NCI-H748 (cell line): Measurements from ENCODE around the gene ETS1.

Experiments
- DNase-seq: peaks from one replicate; lab custom pipeline; 2025; ENCODE audit not compliant: unreplicated experiment; lab: John Stamatoyannopoulos, UW

The ETS1 gene, protein sequence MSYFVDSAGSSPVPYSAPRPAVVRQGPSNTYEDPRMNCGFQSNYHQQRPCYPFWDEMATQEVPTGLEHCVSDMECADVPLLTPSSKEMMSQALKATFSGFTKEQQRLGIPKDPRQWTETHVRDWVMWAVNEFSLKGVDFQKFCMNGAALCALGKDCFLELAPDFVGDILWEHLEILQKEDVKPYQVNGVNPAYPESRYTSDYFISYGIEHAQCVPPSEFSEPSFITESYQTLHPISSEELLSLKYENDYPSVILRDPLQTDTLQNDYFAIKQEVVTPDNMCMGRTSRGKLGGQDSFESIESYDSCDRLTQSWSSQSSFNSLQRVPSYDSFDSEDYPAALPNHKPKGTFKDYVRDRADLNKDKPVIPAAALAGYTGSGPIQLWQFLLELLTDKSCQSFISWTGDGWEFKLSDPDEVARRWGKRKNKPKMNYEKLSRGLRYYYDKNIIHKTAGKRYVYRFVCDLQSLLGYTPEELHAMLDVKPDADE

GRCh38 chr11:128587415-128587814, at the start of gene ETS1:
TSS of gene ETS1 (minus strand) at chr11:128587558. CDS start at chr11:128573130, 14,428 bp downstream.
- DNase-seq: peak; percentile 40

GRCh38 chr11:128634395-128634794, 47.0 kb upstream of the ETS1 start:
- no peak for DNase-seq

- no peak for DNase-seq
Measured at GRCh38 chr11:128633384-128633965, 46.1 kb upstream of the ETS1 start.

DNA sequence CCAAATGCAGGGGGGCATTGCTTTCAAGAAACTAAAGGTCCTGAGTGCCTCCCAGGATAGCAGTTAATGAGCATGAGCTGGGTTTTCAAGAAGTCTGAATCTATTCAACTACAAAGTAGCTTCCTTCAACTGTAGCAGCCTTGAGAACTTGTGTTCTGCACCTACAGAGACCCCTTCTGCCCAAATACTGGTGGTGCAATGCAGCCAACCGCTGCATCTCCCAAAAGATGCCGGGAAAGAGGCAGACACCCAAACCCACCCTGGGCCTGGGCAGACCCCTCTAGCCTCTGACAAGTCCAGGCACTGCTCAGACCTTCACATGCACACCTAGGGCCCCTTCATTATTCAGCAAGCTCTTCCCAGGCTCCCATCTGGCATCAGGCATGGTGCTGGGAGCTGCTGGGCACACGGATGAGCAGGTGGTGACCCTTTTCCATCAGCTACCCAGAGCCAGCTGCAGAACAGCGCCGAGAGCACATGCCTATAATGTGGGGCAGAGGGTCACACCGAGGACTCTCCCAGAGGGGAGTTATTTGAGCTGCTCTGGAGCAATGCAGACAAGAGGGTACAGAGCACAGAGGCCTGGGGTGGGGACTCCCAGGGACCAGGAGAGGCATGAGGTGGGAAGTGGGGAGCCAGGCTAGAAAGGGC, 44.9 kb upstream of the ETS1 start:
- DNase-seq: peak; percentile 45

GRCh38 chr11:128630367-128631230, 43.2 kb upstream of the ETS1 start:
- peak; percentile 68 for DNase-seq

DNA sequence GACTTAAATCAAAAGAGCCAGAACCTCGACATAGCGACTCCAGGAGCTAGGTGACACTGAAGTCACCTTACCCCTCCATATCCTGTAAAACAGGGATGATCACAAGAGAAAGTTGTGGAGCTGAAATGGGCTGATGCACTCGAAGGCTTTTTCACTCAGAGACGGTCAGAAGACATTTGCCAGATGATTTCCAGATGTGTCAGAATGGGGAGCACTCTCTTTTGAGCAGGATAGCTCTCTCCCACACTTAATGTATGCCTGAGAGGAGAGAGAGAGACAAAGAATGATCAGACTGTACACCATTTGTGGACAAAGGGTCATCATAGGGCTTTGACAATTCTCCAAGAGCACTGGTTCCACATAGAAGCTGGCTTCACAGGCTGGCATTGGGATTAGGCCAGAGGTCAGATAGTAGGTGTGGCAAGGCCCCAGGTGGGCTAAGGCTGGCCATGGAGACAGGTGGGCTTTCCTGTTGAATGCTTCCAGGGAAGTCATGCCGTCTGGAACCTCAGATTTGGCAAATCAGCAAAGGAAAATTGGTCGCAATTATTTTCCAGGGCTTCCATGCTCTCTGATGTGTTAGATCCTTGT, 42.3 kb upstream of the ETS1 start:
- peak; percentile 15 for DNase-seq

DNA sequence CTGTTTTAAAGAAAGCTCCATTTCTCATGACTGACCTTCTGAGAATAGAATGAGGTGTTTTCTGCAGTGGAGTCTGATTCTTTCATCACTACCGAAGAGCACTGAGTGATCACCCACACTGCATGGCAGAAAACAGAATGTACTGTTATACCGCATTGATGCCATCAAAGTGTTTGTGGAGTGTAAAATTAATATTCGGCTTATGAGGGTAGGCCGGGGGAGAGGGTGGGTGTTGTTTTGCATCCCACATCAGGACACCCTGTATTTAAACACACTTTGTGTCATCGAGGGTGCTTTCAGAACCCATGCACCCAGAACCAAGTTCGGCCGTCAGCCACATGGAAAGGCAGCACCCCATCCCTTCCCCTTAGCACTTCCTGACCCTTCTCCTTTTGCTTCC, 41.3 kb upstream of the ETS1 start:
- DNase-seq: no peak

- no peak for DNase-seq
Measured at GRCh38 chr11:128628325-128628673, 40.9 kb upstream of the ETS1 start.

DNA sequence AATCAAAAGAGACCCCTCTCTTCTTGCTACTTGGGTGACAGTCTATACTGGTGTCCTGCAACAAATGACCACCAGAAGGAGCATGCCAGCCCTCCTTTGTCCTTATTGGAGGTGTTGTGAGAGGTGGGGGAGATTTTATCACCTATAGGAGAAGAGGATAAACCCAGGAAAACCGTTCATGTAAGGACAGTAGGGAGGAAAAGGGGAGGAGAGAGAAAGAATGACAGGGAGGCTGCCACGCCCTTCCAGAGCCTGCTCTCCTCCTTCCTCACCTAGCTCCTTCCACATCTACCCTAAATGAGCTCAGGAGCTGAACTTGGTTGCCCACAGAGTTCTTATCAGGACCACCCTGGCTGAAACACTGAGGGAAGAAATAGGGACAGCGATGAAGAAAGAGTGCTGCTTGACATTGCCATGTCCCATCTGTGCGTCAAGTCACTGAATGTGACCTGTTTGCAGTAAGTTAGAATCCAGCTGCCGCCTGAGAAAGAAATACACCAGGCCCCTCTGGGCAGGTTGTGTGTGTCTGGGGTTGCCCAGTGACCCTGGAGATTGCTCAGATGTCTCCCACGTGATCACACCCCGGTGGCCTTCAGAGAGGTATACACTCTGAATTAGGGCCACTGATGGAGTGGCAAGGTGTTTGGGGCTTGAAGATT, 40.4 kb upstream of the ETS1 start:
- peak; percentile 41 for DNase-seq

DNA sequence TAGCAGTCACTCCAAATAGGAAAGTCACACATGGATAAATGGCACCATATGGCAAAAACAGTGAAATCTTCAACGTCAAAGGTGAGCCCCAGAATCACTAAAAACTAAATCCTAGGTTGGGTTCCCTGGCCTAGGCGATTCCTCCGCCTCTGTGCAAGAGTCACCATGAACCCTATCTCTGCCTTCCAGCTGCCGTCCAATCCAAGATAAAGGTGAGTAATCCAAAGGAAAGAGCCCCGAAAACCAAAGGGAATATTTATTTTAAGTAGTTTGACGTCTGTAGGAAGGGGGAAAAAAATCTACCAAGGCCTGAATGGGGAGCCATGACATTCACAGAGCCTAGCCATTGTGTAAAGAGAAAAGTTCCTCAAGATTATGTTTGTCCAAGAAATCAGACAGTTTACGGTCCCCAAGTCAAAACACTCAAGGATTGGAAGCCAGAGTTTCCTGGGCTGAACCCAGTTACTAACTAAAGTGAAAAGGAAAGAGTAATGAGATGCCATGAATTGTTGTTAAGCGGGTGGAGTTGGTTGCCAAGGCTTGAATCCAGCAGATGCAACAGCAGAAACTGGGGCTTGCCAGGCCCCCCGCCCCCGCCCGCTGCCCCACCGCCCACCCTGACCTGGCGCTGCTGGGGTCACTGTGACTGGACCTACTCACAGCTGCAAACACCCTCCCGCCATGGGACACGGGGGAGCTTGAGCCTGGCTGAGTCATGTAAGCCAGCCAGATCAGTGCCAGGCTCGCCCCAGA, 39.7 kb upstream of the ETS1 start:
- DNase-seq: peak; percentile 45

DNA sequence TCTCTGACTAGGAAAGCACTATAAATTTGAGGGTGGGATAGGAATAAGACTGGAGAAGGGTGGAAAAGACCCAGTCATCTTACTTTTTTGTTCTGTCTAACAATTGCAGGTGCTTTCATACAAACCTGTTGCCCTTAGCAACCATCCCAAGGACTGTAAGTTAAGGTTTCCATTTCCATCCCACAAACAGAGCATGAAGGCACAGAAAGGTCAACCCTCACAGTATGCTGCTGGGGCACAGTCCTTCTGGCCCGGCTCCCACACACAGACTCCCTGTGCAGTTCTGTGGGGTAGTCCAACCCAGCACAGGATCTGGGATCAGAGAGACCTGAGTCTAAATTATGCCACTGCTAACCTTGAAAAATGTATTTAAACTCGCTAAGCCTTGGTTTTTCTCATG, 38.4 kb upstream of the ETS1 start:
- peak; percentile 31 for DNase-seq

DNA sequence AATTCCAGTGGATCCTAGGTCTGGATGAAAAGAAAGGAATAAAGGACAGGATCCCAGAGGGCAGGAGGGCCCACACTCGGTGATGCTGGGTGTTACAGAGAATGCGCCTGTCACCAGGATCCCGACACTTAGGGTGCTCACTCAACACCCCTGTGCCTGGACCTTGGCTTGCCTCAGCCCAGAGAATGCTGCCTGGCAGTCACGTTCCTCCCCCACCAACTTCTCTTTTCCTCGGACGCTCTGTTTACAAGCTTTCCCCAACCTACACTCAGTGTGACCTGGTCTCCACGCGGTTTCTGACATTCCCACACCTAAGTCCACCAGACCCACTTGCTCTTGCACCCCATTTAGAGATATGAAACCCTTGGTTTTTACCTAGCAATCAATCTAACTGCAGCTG, 38.0 kb upstream of the ETS1 start:
- no peak for DNase-seq

- peak; percentile 59 for DNase-seq
Measured at GRCh38 chr11:128624269-128625175, 37.2 kb upstream of the ETS1 start.

GRCh38 chr11:128623091-128623490, 35.7 kb upstream of the ETS1 start:
- no peak for DNase-seq

DNA sequence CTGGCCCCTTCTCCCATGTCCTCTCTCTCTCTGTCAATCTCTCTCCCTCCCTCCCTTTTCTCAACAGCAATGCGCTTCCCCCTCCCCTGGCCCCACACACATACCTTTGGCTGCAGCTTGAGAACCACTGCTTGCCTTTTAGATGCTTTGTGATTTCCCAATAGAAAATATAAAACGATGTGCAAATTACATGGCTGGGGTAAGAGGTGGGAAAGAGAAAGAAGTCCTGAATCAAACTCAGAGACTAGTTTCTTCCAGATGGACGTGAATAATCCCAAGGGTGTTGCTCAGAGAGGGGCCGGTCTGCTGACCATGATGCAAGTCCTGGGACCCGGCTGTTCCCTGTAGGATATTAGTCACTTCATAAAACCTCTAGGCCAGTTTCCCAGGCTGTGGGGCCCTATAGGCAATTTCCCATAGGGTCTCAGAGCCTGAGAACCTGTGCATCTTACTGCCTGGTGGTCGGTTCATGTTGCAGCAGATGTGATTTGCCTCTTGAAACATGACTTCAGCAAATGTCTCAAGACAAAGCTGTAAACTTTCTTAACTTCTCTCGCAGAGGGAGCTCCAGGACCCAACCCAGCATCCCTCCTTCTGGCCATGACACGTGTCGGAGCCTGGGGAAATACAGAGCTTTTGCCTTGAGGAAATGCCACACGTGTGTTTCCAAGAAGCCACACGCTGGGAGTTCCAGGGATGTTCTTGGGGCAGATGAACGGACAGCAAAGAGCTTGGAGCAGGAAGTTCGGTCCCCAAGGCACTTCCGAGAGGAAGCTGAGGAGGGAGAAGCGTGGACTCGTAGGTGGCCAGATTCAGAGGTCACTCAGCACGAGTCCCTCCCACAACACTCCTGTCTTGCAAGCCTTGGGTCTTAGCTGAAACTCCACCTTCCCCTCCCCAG, 34.5 kb upstream of the ETS1 start:
- DNase-seq: no peak

- DNase-seq: no peak
Measured at GRCh38 chr11:128620309-128621100, 33.1 kb upstream of the ETS1 start.
